GM06990 (cell line): ENCODE measurements around the gene TKT.

Experiments
- DNase-seq: peaks from one replicate; pipeline ENCODE4 v3.0.0-alpha.2; 2011; ENCODE audit not compliant: insufficient read length; ENCODE audit errors: extremely low read depth
- H3K27me3 ChIP-seq: replicated peaks from 2 replicates; pipeline ENCODE4 v1.6.0; 2011; ENCODE audit warnings: low read length; ENCODE audit not compliant: control insufficient read depth, insufficient read depth
- H3K36me3 ChIP-seq: 2 replicates; pipeline ENCODE4 v1.5.1; 2011; ENCODE audit warnings: low read length; ENCODE audit not compliant: control insufficient read depth, insufficient read depth
- H3K4me3 ChIP-seq: replicated peaks from 2 replicates; pipeline ENCODE4 v1.5.1; 2011; ENCODE audit warnings: low read depth, mild to moderate bottlenecking, control low read depth, low read length
- CTCF ChIP-seq: IDR thresholded peaks from 2 replicates; pipeline ENCODE4 v1.5.1; 2011; ENCODE audit warnings: low read length, control low read depth, mild to moderate bottlenecking, inconsistent platforms; ENCODE audit not compliant: insufficient read depth, poor library complexity, severe bottlenecking

TKT gene

GRCh38 chr3:53198256-53198977 is 57.4 kb downstream of the TKT start:
- TF ChIP-seq CTCF, result no peak
- no peaks in the 10 kb centered on the region for H3K27me3 ChIP-seq
- H3K36me3 ChIP-seq, result peaks cover 13% of the 10 kb centered on the region
- H3K4me3 ChIP-seq, result peak overlapping the region; percentile 51
- no peak for DNase-seq

- TF ChIP-seq CTCF, result peak; percentile 59
- H3K27me3 ChIP-seq, result no peaks in the 10 kb centered on the region
- H3K4me3 ChIP-seq, result peak overlapping the region; percentile 4; the same call in 1 of the 2 replicates
- peaks cover 20% of the 10 kb centered on the region for H3K36me3 ChIP-seq
- DNase-seq, result peak; percentile 62
Observed at GRCh38 chr3:53196575-53197407, 59.0 kb downstream of the TKT start.

GRCh38 chr3:53195602-53196574 is 59.9 kb downstream of the TKT start:
- peak; percentile 100 for TF ChIP-seq CTCF
- peak; percentile 80 for DNase-seq
- Histone ChIP-seq H3K4me3 (no peak overlapping the region), H3K27me3 (no peaks in the 10 kb centered on the region), H3K36me3 (peaks cover 22% of the 10 kb centered on the region)

- H3K4me3 ChIP-seq, result no peak overlapping the region
- H3K27me3 ChIP-seq, result no peaks in the 10 kb centered on the region
- no peak for DNase-seq
- no peak for TF ChIP-seq CTCF
- peaks cover 21% of the 10 kb centered on the region for H3K36me3 ChIP-seq
Observed at GRCh38 chr3:53195066-53195450, 60.8 kb downstream of the TKT start.

GRCh38 chr3:53194210-53195065 is 61.4 kb downstream of the TKT start:
- no peak overlapping the region for H3K4me3 ChIP-seq
- no peak for TF ChIP-seq CTCF
- DNase-seq, result no peak
- H3K27me3 ChIP-seq, result no peaks in the 10 kb centered on the region
- H3K36me3 ChIP-seq, result peaks cover 24% of the 10 kb centered on the region
